ENCODE results near the gene FAM3C. TPM values are rescaled to one million over a fixed set of nuclear protein-coding genes. Genes with fewer than 3 reads are reported as not detected.

The FAM3C gene
- polyA plus RNA-seq, 1 donor = 307 TPM

DNA sequence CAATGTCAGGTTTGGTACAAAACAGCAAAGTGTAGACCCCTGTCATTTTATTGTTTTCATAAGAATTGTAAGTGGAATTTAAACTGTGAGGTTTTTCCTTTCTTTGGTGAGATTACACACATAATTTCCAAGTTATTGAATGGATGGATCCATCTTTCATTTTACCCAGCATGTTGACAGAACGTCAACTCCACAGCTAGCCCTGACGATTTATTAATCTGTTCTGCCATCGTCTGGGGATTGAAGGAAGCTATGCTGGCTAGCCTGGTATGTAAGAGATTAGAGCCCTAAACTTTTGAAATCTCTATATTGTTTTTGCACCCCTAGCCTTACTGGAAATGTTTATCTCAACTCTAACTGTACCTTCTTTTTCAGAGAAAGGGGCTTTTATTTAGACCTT is 58.7 kb downstream of the FAM3C start:
- WGBS (ENCODE audit: insufficient coverage, low lambda C conversion rate) = 20% methylated on average over 1 of the region's 3 CpGs
- H3K9me3 ChIP-seq (ENCODE audit: control insufficient read depth, low read depth, low read length) = no peaks in the 10 kb centered on the region
- no peak overlapping the region for H3K4me3 ChIP-seq (ENCODE audit: low read length)
- DNase-seq = no peak
- peaks cover 10% of the 10 kb centered on the region for H3K27me3 ChIP-seq (ENCODE audit: control insufficient read depth, insufficient read depth, low read length)
- H3K4me1 ChIP-seq (ENCODE audit: control insufficient read depth, insufficient read depth, low read length) = no peaks in the 10 kb centered on the region
- no peaks in the 10 kb centered on the region for H3K36me3 ChIP-seq (ENCODE audit: control insufficient read depth, insufficient read depth, low read length)
- no peak overlapping the region for H3K27ac ChIP-seq (ENCODE audit: low read length)

DNA sequence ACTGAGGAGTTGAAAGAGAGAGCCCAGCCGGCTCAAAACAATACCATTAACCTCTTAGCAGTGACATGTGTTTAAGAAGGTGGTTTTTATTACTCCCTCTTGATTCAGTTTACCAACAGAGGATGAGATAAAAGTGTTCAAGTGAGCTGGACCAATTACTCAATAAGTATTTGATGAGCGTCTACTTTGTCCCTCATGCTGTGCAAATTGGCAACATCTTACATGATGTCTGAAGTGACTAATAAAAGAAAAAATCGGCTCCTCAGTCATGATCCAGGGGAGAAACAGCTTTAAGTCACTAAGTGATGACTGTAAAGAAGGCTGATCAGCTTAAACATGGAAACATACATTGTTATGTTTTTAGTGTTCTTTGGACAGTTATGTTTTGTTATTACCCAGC is 59.5 kb downstream of the FAM3C start:
- Histone ChIP-seq H3K9me3 (ENCODE audit: control insufficient read depth, low read depth, low read length) (no peaks in the 10 kb centered on the region), H3K4me1 (ENCODE audit: control insufficient read depth, insufficient read depth, low read length) (no peaks in the 10 kb centered on the region), H3K27ac (ENCODE audit: low read length) (no peak overlapping the region), H3K36me3 (ENCODE audit: control insufficient read depth, insufficient read depth, low read length) (no peaks in the 10 kb centered on the region), H3K4me3 (ENCODE audit: low read length) (no peak overlapping the region), H3K27me3 (ENCODE audit: control insufficient read depth, insufficient read depth, low read length) (peaks cover 17% of the 10 kb centered on the region)
- WGBS (ENCODE audit: insufficient coverage, low lambda C conversion rate) = no CpG with 5 or more reads among the region's 3 CpGs
- no peak for DNase-seq

DNA sequence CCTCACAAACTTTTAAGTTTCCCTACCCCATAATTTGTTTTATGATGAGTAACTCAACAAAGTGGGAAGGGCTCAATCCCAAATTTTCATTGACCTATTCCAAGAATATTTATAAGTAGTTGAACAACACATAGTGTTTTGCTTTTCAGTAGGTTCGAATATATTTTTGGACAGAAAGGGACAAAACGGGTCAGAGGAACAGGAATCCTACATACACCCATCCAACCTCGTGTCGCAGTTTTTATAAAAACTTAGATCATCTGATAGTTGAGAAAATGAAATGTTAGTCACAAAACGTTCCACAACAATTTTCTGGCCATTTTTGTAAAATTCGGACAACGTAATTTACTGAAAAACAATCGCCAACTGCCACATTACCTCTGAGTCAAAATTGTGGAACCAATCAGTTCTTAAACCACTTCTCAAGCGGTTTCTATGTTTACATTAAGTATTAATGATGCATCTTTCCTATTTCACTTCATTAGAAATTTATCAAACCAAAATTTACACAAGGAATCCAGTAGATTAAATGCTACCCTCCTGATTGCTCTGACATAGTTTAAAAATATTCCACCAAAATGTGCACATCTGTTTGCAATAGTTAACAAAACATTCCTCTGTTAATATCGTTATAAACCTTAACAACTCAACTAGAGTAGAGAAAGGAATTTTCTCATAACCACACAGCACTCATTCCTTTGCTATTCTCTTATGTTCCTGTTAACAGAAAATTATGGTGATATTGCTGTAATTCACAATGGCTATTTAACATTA is 61.0 kb downstream of the FAM3C start:
- H3K36me3 ChIP-seq (ENCODE audit: control insufficient read depth, insufficient read depth, low read length) = no peaks in the 10 kb centered on the region
- H3K27ac ChIP-seq (ENCODE audit: low read length) = no peak overlapping the region
- DNase-seq = no peak
- H3K4me1 ChIP-seq (ENCODE audit: control insufficient read depth, insufficient read depth, low read length) = peaks cover 3% of the 10 kb centered on the region
- H3K27me3 ChIP-seq (ENCODE audit: control insufficient read depth, insufficient read depth, low read length) = peaks cover 29% of the 10 kb centered on the region
- no peaks in the 10 kb centered on the region for H3K9me3 ChIP-seq (ENCODE audit: control insufficient read depth, low read depth, low read length)
- H3K4me3 ChIP-seq (ENCODE audit: low read length) = no peak overlapping the region
- 90% methylated on average over 3 of the region's 10 CpGs for WGBS (ENCODE audit: insufficient coverage, low lambda C conversion rate)

DNA sequence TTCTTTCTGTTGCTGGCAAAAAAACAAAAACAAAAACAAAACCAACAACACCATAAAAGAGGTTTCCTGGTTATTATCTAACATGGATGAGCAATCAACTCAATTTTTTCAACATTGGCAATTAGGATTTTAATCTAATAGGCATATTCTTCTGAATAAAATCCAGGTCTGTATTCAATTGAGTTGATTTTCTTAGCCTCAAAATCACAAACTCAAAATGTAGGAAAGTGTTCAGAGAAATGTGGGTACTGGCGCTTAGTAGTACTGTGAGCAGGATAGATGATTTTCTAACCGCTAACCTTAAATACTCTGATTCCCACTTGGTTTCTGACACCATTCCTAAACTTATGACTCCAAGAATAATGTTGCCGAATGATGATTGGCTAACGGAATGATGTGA is 61.7 kb downstream of the FAM3C start:
- DNase-seq = no peak
- no peak overlapping the region for H3K27ac ChIP-seq (ENCODE audit: low read length)
- no peak overlapping the region for H3K4me3 ChIP-seq (ENCODE audit: low read length)
- H3K36me3 ChIP-seq (ENCODE audit: control insufficient read depth, insufficient read depth, low read length) = no peaks in the 10 kb centered on the region
- peaks cover 10% of the 10 kb centered on the region for H3K4me1 ChIP-seq (ENCODE audit: control insufficient read depth, insufficient read depth, low read length)
- WGBS (ENCODE audit: insufficient coverage, low lambda C conversion rate) = 100% methylated on average over 1 of the region's 4 CpGs
- H3K27me3 ChIP-seq (ENCODE audit: control insufficient read depth, insufficient read depth, low read length) = peaks cover 35% of the 10 kb centered on the region
- H3K9me3 ChIP-seq (ENCODE audit: control insufficient read depth, low read depth, low read length) = no peaks in the 10 kb centered on the region

DNA sequence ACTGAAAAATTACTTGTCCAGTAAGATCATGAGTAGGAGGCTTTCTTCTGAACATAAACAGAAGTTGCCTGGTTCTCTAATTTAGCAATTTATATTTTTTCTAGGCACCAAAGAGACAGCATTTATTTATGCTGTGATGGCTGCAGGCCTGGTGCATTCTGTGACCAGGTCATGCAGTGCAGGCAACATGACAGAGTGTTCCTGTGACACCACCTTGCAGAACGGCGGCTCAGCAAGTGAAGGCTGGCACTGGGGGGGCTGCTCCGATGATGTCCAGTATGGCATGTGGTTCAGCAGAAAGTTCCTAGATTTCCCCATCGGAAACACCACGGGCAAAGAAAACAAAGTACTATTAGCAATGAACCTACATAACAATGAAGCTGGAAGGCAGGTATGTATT is 64.5 kb downstream of the FAM3C start:
- Histone ChIP-seq H3K27ac (ENCODE audit: low read length) (no peak overlapping the region), H3K4me1 (ENCODE audit: control insufficient read depth, insufficient read depth, low read length) (peaks cover 16% of the 10 kb centered on the region), H3K27me3 (ENCODE audit: control insufficient read depth, insufficient read depth, low read length) (peaks cover 57% of the 10 kb centered on the region), H3K4me3 (ENCODE audit: low read length) (no peak overlapping the region), H3K36me3 (ENCODE audit: control insufficient read depth, insufficient read depth, low read length) (no peaks in the 10 kb centered on the region), H3K9me3 (ENCODE audit: control insufficient read depth, low read depth, low read length) (peaks cover 7% of the 10 kb centered on the region)
- no peak for DNase-seq
- no CpG with 5 or more reads among the region's 5 CpGs for WGBS (ENCODE audit: insufficient coverage, low lambda C conversion rate)

DNA sequence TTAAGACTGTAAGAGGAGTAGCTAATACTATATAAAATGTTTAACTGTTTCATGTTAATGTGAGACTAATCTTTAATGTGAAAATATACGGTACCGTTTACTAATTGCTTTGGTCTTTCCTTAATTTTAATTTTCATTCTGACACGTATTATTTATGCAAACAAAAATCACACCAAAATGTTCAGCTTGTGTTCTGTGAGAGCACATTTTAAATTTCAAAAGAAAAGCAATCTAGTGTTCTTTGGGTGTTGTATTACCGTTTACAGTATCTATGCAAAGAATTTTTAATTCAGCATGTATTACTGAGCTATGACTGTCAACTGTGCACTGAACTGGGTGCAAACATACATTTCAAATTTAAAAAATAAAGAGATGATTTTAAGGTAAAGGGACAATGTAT is 65.1 kb downstream of the FAM3C start:
- Histone ChIP-seq H3K36me3 (ENCODE audit: control insufficient read depth, insufficient read depth, low read length) (no peaks in the 10 kb centered on the region), H3K4me3 (ENCODE audit: low read length) (no peak overlapping the region), H3K4me1 (ENCODE audit: control insufficient read depth, insufficient read depth, low read length) (peaks cover 16% of the 10 kb centered on the region), H3K27me3 (ENCODE audit: control insufficient read depth, insufficient read depth, low read length) (peaks cover 59% of the 10 kb centered on the region), H3K9me3 (ENCODE audit: control insufficient read depth, low read depth, low read length) (peaks cover 7% of the 10 kb centered on the region), H3K27ac (ENCODE audit: low read length) (no peak overlapping the region)
- 82% methylated on average over 3 of the region's 4 CpGs for WGBS (ENCODE audit: insufficient coverage, low lambda C conversion rate)
- no peak for DNase-seq

DNA sequence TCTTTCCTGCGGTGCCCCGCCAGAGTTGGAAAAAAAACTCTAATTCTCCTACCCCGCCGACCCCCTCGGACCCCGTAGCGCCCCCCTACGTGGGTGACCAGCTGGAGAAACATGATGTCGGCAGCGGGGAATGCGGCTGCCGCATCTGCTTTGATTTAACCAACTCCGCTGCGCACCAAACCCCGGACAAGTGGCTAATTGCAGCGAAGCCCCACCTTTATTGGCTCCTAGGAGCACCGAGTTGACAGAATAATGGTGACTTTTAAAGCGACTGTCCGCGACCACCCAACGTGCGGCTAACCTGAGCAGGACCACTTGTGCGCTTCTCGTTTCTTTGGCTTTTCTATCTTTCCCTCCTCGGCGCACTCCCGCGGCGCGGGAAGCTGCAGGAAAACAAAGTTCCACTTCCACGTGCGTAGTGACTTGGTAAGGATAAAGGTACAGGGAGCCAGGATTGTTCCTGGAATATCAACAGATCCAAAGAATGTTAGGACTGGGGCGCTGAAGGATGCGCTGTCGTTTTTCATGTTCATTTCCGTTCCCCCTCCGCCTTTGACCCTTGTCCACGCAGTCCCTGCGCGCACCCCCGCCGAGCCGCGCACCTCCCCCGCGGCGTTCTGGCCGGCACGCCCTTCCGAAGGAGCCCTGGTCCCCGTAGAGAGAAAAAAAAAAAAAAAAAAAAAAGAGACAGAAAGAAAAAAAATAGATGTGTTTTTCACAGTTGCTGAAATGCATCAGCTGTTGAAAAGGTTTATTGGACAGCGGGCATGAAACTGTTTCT is 65.9 kb downstream of the FAM3C start:
- 4% methylated on average over 9 of the region's 52 CpGs for WGBS (ENCODE audit: insufficient coverage, low lambda C conversion rate)
- H3K4me1 ChIP-seq (ENCODE audit: control insufficient read depth, insufficient read depth, low read length) = peaks cover 16% of the 10 kb centered on the region
- H3K36me3 ChIP-seq (ENCODE audit: control insufficient read depth, insufficient read depth, low read length) = no peaks in the 10 kb centered on the region
- no peak overlapping the region for H3K27ac ChIP-seq (ENCODE audit: low read length)
- peak in 1 of 2 donors; percentile 34 for DNase-seq
- H3K27me3 ChIP-seq (ENCODE audit: control insufficient read depth, insufficient read depth, low read length) = peaks cover 61% of the 10 kb centered on the region
- peaks cover 7% of the 10 kb centered on the region for H3K9me3 ChIP-seq (ENCODE audit: control insufficient read depth, low read depth, low read length)
- H3K4me3 ChIP-seq (ENCODE audit: low read length) = peak overlapping the region; percentile 28

DNA sequence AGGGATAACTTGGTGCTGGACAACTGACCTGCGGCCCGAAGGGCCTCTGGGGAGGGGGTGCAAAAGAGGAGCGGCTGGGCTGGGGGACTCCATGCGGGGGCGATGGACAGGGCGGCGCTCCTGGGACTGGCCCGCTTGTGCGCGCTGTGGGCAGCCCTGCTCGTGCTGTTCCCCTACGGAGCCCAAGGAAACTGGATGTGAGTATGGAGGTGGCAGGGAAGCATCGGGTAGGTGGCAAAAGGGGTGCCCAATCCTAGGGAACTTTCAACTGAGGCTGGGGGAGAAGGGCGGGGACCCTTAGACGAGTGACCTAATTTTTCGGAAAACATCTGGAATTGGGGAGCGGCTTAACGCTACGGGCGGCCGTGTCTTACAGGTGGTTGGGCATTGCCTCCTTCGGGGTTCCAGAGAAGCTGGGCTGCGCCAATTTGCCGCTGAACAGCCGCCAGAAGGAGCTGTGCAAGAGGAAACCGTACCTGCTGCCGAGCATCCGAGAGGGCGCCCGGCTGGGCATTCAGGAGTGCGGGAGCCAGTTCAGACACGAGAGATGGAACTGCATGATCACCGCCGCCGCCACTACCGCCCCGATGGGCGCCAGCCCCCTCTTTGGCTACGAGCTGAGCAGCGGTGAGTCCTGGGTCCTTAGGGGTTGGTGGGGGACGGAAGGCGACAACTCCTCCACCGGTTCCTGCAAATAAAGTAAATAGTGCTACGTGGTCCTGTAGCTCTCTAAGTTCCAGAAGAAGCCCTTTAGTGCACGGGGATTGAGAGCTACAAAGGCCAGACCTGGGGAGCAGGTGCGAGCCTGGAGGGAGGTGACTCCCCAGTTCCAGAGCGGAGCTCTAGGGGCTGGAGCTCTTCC is 66.7 kb downstream of the FAM3C start:
- H3K4me3 ChIP-seq (ENCODE audit: low read length) = peak overlapping the region; percentile 28
- H3K4me1 ChIP-seq (ENCODE audit: control insufficient read depth, insufficient read depth, low read length) = peaks cover 16% of the 10 kb centered on the region
- no CpG with 5 or more reads among the region's 47 CpGs for WGBS (ENCODE audit: insufficient coverage, low lambda C conversion rate)
- no peaks in the 10 kb centered on the region for H3K36me3 ChIP-seq (ENCODE audit: control insufficient read depth, insufficient read depth, low read length)
- H3K9me3 ChIP-seq (ENCODE audit: control insufficient read depth, low read depth, low read length) = peaks cover 7% of the 10 kb centered on the region
- H3K27me3 ChIP-seq (ENCODE audit: control insufficient read depth, insufficient read depth, low read length) = peaks cover 62% of the 10 kb centered on the region
- no peak overlapping the region for H3K27ac ChIP-seq (ENCODE audit: low read length)
- no peak for DNase-seq

DNA sequence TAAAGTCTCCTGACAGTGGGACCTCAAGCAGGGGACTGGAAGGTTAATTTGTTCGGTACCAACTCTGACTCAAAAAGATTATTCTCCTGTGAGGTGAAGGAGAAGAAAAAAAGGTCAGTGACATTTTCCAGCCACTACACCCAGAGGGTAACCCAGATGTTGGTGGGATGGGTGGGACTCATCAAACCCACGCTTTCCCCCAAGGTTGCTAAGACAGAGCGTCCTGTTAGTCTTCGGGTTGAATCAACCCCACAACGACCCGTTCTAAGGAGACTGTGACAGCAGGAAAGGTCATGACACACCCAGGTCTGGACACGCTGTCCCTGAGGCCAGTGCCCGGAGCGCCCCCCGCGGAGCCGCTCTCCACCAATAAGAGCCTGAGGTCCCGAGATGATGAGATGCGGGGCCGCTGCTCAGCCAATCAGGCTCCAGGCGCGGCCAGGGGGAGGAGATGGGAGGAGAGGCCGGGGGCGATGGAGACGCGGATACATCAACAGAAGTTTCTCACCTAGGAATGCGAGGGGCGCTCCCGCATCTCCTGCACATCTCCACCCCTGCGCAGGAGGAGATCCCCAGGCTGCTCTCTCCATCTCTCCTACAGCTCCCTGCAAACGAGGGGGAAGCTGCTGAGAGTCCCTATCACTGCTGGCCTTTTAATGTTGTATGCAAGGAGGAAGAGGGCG is 67.5 kb downstream of the FAM3C start, which contains the start of gene WNT16:
WNT16 (plus strand) TSS at position 493 of the 683 bp plus-strand sequence. CDS start 293 bp downstream, outside the sequence.
- WGBS (ENCODE audit: insufficient coverage, low lambda C conversion rate) = no CpG with 5 or more reads among the region's 27 CpGs
- DNase-seq = no peak
- Histone ChIP-seq H3K27ac (ENCODE audit: low read length) (no peak within 1 kb of the TSS), H3K4me1 (ENCODE audit: control insufficient read depth, insufficient read depth, low read length) (peaks cover 16% of the 10 kb centered on the region), H3K4me3 (ENCODE audit: low read length) (peak within 1 kb of the TSS; percentile 28), H3K27me3 (ENCODE audit: control insufficient read depth, insufficient read depth, low read length) (peaks cover 63% of the 10 kb centered on the region), H3K36me3 (ENCODE audit: control insufficient read depth, insufficient read depth, low read length) (no peaks in the 10 kb centered on the region), H3K9me3 (ENCODE audit: control insufficient read depth, low read depth, low read length) (peaks cover 7% of the 10 kb centered on the region)

Data from large intestine (tissue), 3 donors.